Gastroesophageal sphincter (tissue), 4 donors: Measurements from ENCODE around the gene LHFPL2. TPM values are rescaled to one million over a fixed set of nuclear protein-coding genes. Genes with fewer than 3 reads are reported as not detected.

Experiments
- ATAC-seq: fragments of 150-250 bp; one replicate; pipeline ENCODE4 v1.9.1; 2016; ENCODE audit warnings: mild to moderate bottlenecking, moderate library complexity
- H3K27ac ChIP-seq, 4 donors: fragments of 200-600 bp; sonication (generic) in 3 of 4; 1 replicate in 3 of 4; 2 replicates in 1 of 4; pipeline ENCODE4 v1.5.1; 2016 to 2019
- H3K27me3 ChIP-seq: fragments of 200-600 bp; sonication (generic); one replicate; pipeline ENCODE4 v1.5.1; 2019
- H3K36me3 ChIP-seq, 2 donors: fragments of 200-600 bp; sonication (generic); one replicate each; pipeline ENCODE4 v1.5.1; 2019; ENCODE audit warnings: control low read depth in 1 of 2
- H3K4me1 ChIP-seq, 3 donors: fragments of 200-600 bp; sonication (generic); 1 replicate in 2 of 3; 2 replicates in 1 of 3; pipeline ENCODE4 v1.5.1; 2016 to 2019; ENCODE audit warnings: control low read depth in 2 of 3
- H3K4me3 ChIP-seq, 2 donors: fragments of 200-600 bp; sonication (generic); one replicate each; pipeline ENCODE4 v1.5.1; 2019; ENCODE audit warnings: mild to moderate bottlenecking in 1 of 2, moderate library complexity in 1 of 2
- H3K9me3 ChIP-seq, 3 donors: fragments of 200-600 bp; sonication (generic); one replicate each; pipeline ENCODE4 v1.5.1; 2017 to 2019; ENCODE audit warnings: control low read depth in 2 of 3
- CTCF ChIP-seq, 4 experiments: fragments of 200-600 bp in 2 of 4; fragments of 450-650 bp in 2 of 4; sonication (generic) in 1 of 4; IDR thresholded peaks; one replicate each; pipeline ENCODE4 v1.5.1; 2017 to 2019; ENCODE audit warnings: antibody characterized with exemption in 4 of 4, mild to moderate bottlenecking in 2 of 4, moderate library complexity in 2 of 4
- EP300 ChIP-seq: sonication (generic); formaldehyde crosslinking; IDR thresholded peaks from one replicate; pipeline ENCODE4 v1.6.1; 2017; ENCODE audit warnings: antibody characterized with exemption, mild to moderate bottlenecking
- POLR2A ChIP-seq, 2 donors: fragments of 450-650 bp; IDR thresholded peaks; one replicate each; pipeline ENCODE4 v1.6.1; 2017; ENCODE audit warnings: antibody characterized with exemption in 2 of 2, mild to moderate bottlenecking in 2 of 2, moderate library complexity in 1 of 2
- POLR2AphosphoS5 ChIP-seq: sonication (generic); formaldehyde crosslinking; IDR thresholded peaks from one replicate; pipeline ENCODE4 v1.6.1; 2017; ENCODE audit warnings: antibody characterized with exemption
- WGBS, 2 donors: methylation state at CpG; one replicate each; pipeline ENCODE4 v1.1.5; 2018; ENCODE audit warnings: low coverage in 1 of 2; 5-methylcytosine and 5-hydroxymethylcytosine counted together
- total RNA-seq, 4 donors: library from RNA; depleted of rRNA; stranded (reverse); fragments of >200 nt; gene quantifications; one replicate each; pipeline ENCODE4 v1.1.0, GENCODE V29; 2016

LHFPL2 gene
- total RNA-seq, 4 donors from 2014 or later = 14.9 to 44.2 (median 39.3) TPM

GRCh38 chr5:78650531-78650930 lies 2.0 kb upstream of the LHFPL2 start:
- Histone ChIP-seq H3K9me3 (no peaks in the 10 kb centered on the region), H3K4me3 (no peak overlapping the region), H3K27me3 (no peaks in the 10 kb centered on the region), H3K36me3 (no peaks in the 10 kb centered on the region), H3K4me1 (peaks cover 0 to 34% (median 0%) of the 10 kb centered on the region in 3 donors), H3K27ac (no peak overlapping the region)
- TF ChIP-seq POLR2AphosphoS5 (no peak), CTCF (IDR thresholded peaks at IDR 0.05) (no peak), POLR2A (IDR thresholded peaks at IDR 0.05) (no peak), EP300 (no peak)
- no peak for ATAC-seq
- WGBS, 2 donors = 86 to 91% methylated on average over 1 of the region's 1 CpG

GRCh38 chr5:78649861-78650496 lies 1.4 kb upstream of the LHFPL2 start:
- H3K36me3 ChIP-seq = no peaks in the 10 kb centered on the region
- no peak overlapping the region for H3K4me3 ChIP-seq
- no peaks in the 10 kb centered on the region for H3K9me3 ChIP-seq
- no peak for ATAC-seq
- no peak for TF ChIP-seq POLR2AphosphoS5
- TF ChIP-seq POLR2A (IDR thresholded peaks at IDR 0.05) = no peak
- 90 to 91% methylated on average over 10 of the region's 10 CpGs for WGBS, 2 donors
- peak overlapping the region in 3 of 4 donors; percentile 95 to 97 (median 96) for H3K27ac ChIP-seq
- peaks cover 0 to 40% (median 3%) of the 10 kb centered on the region in 3 donors for H3K4me1 ChIP-seq
- no peaks in the 10 kb centered on the region for H3K27me3 ChIP-seq

GRCh38 chr5:78649211-78649695 lies 681 bp upstream of the LHFPL2 start:
- Histone ChIP-seq H3K4me3 (peak overlapping the region; percentile 59 to 91), H3K36me3 (no peaks in the 10 kb centered on the region), H3K27me3 (no peaks in the 10 kb centered on the region), H3K4me1 (peaks cover 0 to 45% (median 7%) of the 10 kb centered on the region in 3 donors), H3K27ac (peak overlapping the region; percentile 95 to 97 (median 96)), H3K9me3 (no peaks in the 10 kb centered on the region)
- 0 to 17% methylated on average over 1 to 3 of the region's 23 CpGs for WGBS, 2 donors
- ATAC-seq = peak; percentile 6
- TF ChIP-seq POLR2A (IDR thresholded peaks at IDR 0.05) = no peak
- peak in 1 of 4 experiments; percentile 36 for TF ChIP-seq CTCF (IDR thresholded peaks at IDR 0.05)
- no peak for TF ChIP-seq POLR2AphosphoS5

- TF ChIP-seq CTCF (IDR thresholded peaks at IDR 0.05) (peak in 1 of 4 experiments; percentile 48), EP300 (no peak)
- Histone ChIP-seq H3K36me3 (no peaks in the 10 kb centered on the region), H3K4me1 (peaks cover 0 to 45% (median 7%) of the 10 kb centered on the region in 3 donors), H3K27ac (peak overlapping the region; percentile 95 to 97 (median 96)), H3K27me3 (no peaks in the 10 kb centered on the region), H3K4me3 (peak overlapping the region; percentile 59 to 91), H3K9me3 (no peaks in the 10 kb centered on the region)
- ATAC-seq = peak; percentile 52
- no CpG with 5 or more reads among the region's 47 CpGs for WGBS, 2 donors
Observed at GRCh38 chr5:78647838-78648358, 674 bp downstream of the LHFPL2 start.

GRCh38 chr5:78647351-78647818 lies 1.2 kb downstream of the LHFPL2 start:
- peak overlapping the region; percentile 95 to 97 (median 96) for H3K27ac ChIP-seq
- peak overlapping the region; percentile 59 to 91 for H3K4me3 ChIP-seq
- H3K36me3 ChIP-seq = no peaks in the 10 kb centered on the region
- peaks cover 0 to 45% (median 7%) of the 10 kb centered on the region in 3 donors for H3K4me1 ChIP-seq
- no peaks in the 10 kb centered on the region for H3K27me3 ChIP-seq
- H3K9me3 ChIP-seq = no peaks in the 10 kb centered on the region
- no peak for ATAC-seq
- 0 to 2% methylated on average over 8 to 12 of the region's 17 CpGs for WGBS, 2 donors
- TF ChIP-seq POLR2A (IDR thresholded peaks at IDR 0.05) = no peak
- no peak for TF ChIP-seq EP300
- no peak for TF ChIP-seq POLR2AphosphoS5
- no peak for TF ChIP-seq CTCF (IDR thresholded peaks at IDR 0.05)
